ENCODE measurements around the gene OBI1. TPM values are rescaled to one million over a fixed set of nuclear protein-coding genes. Genes with fewer than 3 reads are reported as not detected.

OBI1 gene
- total RNA-seq, result 12.3 and 14.1 TPM in 2 replicates

GRCh38 chr13:78658630-78659449 is at the start of gene OBI1:
TSS of gene OBI1 (minus strand) at chr13:78659155. CDS start at chr13:78659120, 35 bp downstream.

GRCh38 chr13:78603240-78603957 is 55.6 kb downstream of the OBI1 start, which contains the start of gene POU4F1:
TSS of gene POU4F1 (minus strand) at chr13:78603552. CDS start at chr13:78603326, 226 bp downstream.

Other genes starting within 250 kb of the OBI1 start
- gene POU4F1, start 55.6 kb downstream of the OBI1 start, total RNA-seq, result not detected in 2 replicates